Right renal pelvis (tissue), 4 donors: ENCODE results near the gene HOXC11. TPM values are rescaled to one million over a fixed set of nuclear protein-coding genes. Genes with fewer than 3 reads are reported as not detected.

ENCODE experiments used
- DNase-seq, 4 donors: peaks; one replicate each; pipeline ENCODE4 v3.0.0-alpha.2; 2013; ENCODE audit warnings: low read depth in 4 of 4, low spot score in 3 of 4, missing footprints in 1 of 4
- polyA plus RNA-seq, 4 donors: library from polyadenylated mRNA; unstranded; fragments of 120-200 nt; gene quantifications; one replicate each; pipeline ENCODE4 v1.2.1, GENCODE V29; 2013; ENCODE audit not compliant: insufficient read length in 4 of 4

Gene HOXC11
- polyA plus RNA-seq, 4 donors: 1.4 to 4.3 (median 2.1) TPM

- no peak for DNase-seq
These were observed 31.2 kb upstream of the HOXC11 start for GRCh38 chr12:53941750-53942149.

GRCh38 chr12:53942467-53942997, 30.4 kb upstream of the HOXC11 start:
- DNase-seq: no peak

GRCh38 chr12:53944209-53944608, 28.7 kb upstream of the HOXC11 start:
- DNase-seq: no peak

DNA sequence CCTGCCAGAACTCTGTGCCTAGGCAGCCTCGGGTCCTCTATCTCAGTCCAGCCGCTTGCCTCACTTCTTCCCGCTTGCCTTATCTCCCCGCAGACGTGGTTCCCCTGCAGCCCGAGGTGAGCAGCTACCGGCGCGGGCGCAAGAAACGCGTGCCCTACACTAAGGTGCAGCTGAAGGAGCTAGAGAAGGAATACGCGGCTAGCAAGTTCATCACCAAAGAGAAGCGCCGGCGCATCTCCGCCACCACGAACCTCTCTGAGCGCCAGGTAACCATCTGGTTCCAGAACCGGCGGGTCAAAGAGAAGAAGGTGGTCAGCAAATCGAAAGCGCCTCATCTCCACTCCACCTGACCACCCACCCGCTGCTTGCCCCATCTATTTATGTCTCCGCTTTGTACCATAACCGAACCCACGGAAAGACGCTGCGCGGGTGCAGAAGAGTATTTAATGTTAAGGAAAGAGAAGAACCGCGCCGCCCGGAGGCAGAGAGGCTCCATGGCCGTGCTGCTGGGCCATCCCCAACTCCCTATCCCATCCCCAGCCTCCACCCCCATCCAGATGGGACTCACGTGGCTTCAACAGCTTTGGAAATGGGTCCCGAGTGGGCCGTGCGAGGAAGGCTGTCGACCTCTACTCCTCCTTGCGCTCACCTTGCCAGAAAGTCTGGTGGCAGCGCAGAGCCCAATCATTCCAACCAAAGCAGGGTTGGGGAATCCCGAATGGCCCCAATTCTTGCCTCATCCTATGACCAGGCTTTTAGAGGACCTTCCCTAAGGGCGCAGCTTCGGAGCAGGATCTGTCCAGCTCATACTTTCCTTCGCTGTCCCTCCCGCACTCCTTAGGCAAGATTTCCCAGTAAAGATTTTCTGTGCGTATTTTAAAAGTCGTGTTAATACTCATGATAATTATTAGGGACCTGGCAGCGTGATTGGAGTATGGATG, 27.7 kb upstream of the HOXC11 start:
- DNase-seq: no peak

DNA sequence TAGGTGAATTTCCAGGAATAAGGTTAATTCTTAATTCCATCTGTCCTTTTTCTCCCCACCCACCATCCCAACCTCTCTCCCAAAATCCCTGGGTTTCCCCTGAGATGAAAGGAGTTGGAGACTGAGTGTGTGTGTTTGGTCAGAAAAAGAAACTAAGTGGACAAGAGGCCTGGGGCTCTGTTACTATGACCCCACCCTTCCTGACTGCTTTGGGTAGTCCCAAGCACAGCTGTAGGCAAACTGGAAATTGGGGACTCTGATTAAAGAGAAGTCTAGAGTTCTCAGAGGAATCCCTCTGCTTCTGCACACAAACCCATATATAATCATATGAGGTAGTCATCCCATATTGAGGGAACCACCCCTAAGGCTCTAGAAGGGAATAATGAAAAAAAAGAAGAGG, 25.2 kb upstream of the HOXC11 start:
- DNase-seq: no peak

GRCh38 chr12:53948650-53949593, 24.0 kb upstream of the HOXC11 start:
- DNase-seq: no peak

DNA sequence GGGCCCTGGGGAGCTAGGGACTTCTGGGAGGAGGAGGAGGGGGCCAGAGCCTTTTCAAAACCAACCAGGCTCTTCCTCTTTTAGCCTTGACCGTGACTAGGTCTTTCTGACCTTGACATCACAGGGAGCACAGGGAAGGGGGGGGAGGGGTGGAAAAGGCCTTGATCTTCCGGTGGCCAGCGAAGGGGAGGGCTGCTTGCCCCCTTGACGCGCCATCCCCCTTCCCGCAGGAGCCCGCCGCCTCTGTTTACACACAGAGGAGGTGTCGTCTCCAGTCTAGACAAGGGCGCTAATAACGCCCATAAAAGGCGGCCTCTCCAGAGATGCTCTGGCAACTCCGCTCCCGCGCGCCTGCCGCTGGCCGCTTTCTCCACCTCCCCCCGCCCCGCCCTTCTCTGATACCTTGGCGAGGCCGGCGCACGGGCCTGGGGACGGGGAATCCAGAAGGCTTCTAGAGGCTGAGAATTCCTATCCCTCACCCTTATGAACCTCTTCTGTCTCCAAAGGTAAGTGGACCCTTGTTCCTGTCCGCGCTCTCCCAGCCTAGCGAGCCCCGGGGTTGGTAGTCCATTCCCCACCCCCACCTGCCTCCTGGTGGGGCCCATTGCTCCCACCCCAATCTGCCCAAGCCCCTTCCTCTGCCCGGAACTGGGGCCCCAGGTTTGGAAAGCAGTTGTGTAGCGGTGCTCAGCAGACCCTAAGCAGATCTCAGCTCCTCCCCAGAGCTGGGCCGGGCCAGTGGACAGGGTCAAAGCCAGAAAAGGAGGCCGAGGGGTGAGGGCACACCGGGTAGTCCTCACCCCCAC, 23.1 kb upstream of the HOXC11 start:
- DNase-seq: no peak

DNA sequence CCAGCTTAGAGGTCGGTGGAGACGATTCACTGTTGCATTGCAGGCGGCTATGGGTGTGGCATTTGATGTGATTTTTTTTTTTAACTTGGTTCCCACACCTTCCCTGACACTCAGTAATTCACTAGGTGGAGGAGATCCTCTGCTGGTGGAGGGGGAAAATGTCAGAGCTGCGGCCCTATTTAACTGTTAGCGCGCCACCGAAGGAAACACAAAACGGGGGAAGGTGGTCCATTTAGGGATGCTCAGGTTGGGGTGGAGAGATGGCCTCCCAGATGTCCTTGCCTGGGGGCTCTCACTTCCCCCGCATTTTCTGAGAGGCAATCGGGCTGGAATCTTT, 22.5 kb upstream of the HOXC11 start:
- DNase-seq: no peak

- DNase-seq: no peak
These were observed 21.9 kb upstream of the HOXC11 start for GRCh38 chr12:53950789-53951576.

- no peak for DNase-seq
These were observed 21.2 kb upstream of the HOXC11 start for GRCh38 chr12:53951577-53952334.

DNA sequence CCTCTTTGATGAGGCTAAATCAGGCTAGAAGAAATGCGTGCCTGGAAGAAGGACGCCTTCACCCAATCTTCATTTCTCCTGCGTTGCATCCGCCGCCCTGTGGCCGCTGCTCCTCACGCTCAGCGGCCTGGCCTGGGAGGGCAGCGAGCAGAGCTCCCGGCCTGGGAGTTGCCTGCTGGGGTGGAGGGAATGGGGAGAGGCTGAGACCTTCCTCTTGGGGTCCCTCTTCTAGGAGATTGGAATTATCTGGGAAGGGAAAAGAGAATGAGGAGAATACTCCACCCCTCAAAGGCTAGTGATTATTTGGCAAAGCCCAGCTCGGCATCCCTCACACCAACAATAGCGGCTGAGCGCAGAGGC, 20.6 kb upstream of the HOXC11 start:
- no peak for DNase-seq

DNA sequence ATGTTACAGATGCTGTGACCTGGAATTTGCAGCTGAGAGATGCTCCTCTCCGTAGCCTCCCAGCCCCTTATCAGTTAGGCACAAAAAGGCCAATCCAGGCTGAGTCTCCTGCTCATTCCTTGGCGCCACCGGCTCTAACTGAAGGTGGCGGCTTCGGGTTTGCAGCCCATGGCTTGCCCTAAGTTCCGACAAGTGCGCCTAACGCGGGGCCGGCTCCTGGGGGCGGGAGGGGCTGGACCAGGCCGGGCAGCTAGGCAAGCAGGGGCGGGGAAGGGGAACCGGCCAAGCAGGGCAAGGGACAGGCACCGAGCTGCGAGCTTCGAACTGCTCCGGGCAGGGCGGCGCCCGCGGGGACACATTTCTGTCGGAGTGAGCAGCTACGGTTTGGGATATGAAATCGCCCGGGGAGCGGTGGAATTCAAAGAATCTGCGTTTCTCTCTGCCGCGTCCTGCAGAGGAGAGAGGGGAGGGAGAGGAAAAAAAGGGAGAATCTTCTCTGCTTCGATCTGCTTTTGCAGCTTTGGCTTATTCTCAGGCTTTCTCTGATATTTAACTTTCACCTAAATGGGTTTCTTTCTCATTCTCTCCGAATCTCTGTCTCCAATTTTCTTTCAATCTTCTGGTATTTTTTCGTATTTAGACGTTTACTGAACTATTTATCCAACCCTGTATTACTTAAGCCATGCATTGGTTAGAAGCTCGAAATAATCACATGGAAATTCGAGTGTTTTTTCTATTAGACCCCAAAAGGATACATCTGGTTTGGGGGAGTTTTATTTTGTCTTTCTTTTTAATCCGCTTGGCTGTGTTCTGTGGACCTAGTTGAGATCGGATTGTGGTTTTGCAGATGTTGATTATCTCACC, 19.8 kb upstream of the HOXC11 start:
- no peak for DNase-seq

GRCh38 chr12:53953831-53954693, 18.9 kb upstream of the HOXC11 start:
- no peak for DNase-seq

DNA sequence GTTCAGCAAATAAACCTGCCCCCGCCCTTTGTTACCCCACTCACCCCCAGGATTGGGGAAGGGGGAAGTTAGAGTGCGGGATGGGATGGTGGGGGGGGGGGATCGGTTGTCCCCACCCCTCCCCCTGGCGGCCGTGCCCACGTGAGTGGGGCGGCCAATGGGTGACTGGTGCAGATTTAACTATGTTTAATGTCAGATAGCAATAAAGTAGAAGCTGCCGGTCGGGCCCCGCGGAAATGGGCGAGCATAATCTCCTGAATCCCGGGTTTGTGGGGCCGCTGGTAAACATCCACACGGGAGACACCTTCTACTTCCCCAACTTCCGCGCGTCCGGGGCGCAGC, 18.3 kb upstream of the HOXC11 start, which contains the start of gene HOXC12:
HOXC12 (plus strand) TSS at position 210 of the 342 bp plus-strand sequence; CDS start at position 237, 27 bp downstream.
- no peak for DNase-seq

DNA sequence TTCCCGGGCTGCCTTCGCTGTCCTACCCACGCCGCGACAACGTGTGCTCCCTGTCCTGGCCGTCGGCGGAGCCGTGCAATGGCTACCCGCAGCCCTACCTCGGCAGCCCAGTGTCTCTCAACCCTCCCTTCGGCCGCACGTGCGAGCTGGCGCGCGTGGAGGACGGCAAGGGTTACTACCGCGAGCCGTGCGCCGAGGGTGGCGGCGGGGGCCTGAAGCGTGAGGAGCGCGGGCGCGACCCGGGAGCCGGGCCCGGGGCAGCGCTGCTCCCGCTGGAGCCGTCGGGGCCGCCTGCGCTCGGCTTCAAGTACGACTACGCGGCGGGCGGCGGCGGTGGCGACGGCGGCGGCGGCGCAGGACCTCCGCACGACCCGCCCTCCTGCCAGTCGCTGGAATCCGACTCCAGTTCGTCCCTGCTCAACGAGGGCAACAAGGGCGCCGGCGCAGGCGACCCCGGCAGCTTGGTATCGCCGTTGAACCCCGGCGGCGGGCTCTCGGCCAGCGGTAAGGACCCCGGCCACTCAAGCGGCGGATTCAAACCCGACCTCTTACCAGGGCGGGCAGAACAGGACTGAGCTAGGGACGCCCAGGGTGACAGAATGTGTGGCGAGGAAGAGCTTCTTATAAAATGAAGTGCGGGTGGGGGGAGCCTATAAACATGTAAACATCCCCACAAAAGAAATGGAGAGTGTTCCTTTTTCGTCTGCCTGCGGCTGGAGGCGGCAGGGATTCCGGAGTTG, 17.7 kb upstream of the HOXC11 start:
- DNase-seq: no peak

GRCh38 chr12:53955776-53956250, 17.1 kb upstream of the HOXC11 start:
- no peak for DNase-seq
